ENCODE data around the gene KRTAP5-3.
"Not testable (repeated sequence)": the region's sequence is repeated elsewhere in the genome, so short reads cannot be mapped to it uniquely, and the experiment has no call there.

KRTAP5-3 gene

GRCh38 chr11:1575756-1576155 lies 32.5 kb downstream of the KRTAP5-3 start:
- not testable (repeated sequence) for DNase-seq

- DNase-seq = no peak
These were observed 33.4 kb downstream of the KRTAP5-3 start for GRCh38 chr11:1574933-1575242.

GRCh38 chr11:1574238-1574932 lies 33.9 kb downstream of the KRTAP5-3 start:
- peak; percentile 86 for DNase-seq

GRCh38 chr11:1573903-1574237 lies 34.4 kb downstream of the KRTAP5-3 start:
- DNase-seq = no peak

GRCh38 chr11:1573077-1573902 lies 35.0 kb downstream of the KRTAP5-3 start:
- peak; percentile 66 for DNase-seq

GRCh38 chr11:1572197-1573076 lies 35.8 kb downstream of the KRTAP5-3 start, which contains the start of gene DUSP8:
TSS of gene DUSP8 (minus strand) at chr11:1572271. CDS start at chr11:1565826, 6,445 bp downstream.
- peak; percentile 93 for DNase-seq

GRCh38 chr11:1571760-1572196 lies 36.5 kb downstream of the KRTAP5-3 start:
- DNase-seq = no peak

- DNase-seq = no peak
These were observed 37.1 kb downstream of the KRTAP5-3 start for GRCh38 chr11:1570896-1571759.

- DNase-seq = no peak
These were observed 37.8 kb downstream of the KRTAP5-3 start for GRCh38 chr11:1570531-1570895.

GRCh38 chr11:1570001-1570453 lies 38.2 kb downstream of the KRTAP5-3 start:
- no peak for DNase-seq

GRCh38 chr11:1569251-1569780 lies 38.9 kb downstream of the KRTAP5-3 start:
- DNase-seq = no peak

- no peak for DNase-seq
These were observed 39.8 kb downstream of the KRTAP5-3 start for GRCh38 chr11:1568441-1568911.

GRCh38 chr11:1567721-1568100 lies 40.6 kb downstream of the KRTAP5-3 start:
- DNase-seq = no peak

- DNase-seq = no peak
These were observed 41.1 kb downstream of the KRTAP5-3 start for GRCh38 chr11:1567052-1567720.

- no peak for DNase-seq
These were observed 41.7 kb downstream of the KRTAP5-3 start for GRCh38 chr11:1566381-1567051.

- DNase-seq = no peak
These were observed 42.4 kb downstream of the KRTAP5-3 start for GRCh38 chr11:1565904-1566247.

GRCh38 chr11:1565173-1565903 lies 42.9 kb downstream of the KRTAP5-3 start:
- no peak for DNase-seq

GRCh38 chr11:1564535-1565172 lies 43.6 kb downstream of the KRTAP5-3 start:
- no peak for DNase-seq

- DNase-seq = no peak
These were observed 44.3 kb downstream of the KRTAP5-3 start for GRCh38 chr11:1563697-1564534.

Data from activated CD8-positive, alpha-beta memory T cell treated with anti-CD3 and anti-CD28 coated beads, Interleukin-2, amount 50 U/mL, for 48 hours (primary cell).